GM13976 (cell line): ENCODE data around the gene CDK18.

Source experiments
- DNase-seq: peaks from one replicate; pipeline ENCODE4 v3.0.0; 2012; ENCODE audit warnings: low spot score
- in situ Hi-C: fragments of 300-500 bp; cut with MboI; formaldehyde crosslinking; loops from one replicate; pipeline ENCODE4 v1.12.0; 2022; ENCODE audit warnings: low sequenced_read_pairs, mixed read lengths, inconsistent platforms; ENCODE audit not compliant: unreplicated experiment
- TF ChIP-seq, protein P1 (sequence below): IDR thresholded peaks from 2 replicates; pipeline ENCODE4 v1.5.1; 2012; ENCODE audit warnings: borderline replicate concordance, mild to moderate bottlenecking; ENCODE audit not compliant: insufficient read depth; ENCODE audit errors: extremely low read depth, missing control alignments, control extremely low read depth

The CDK18 gene

DNA sequence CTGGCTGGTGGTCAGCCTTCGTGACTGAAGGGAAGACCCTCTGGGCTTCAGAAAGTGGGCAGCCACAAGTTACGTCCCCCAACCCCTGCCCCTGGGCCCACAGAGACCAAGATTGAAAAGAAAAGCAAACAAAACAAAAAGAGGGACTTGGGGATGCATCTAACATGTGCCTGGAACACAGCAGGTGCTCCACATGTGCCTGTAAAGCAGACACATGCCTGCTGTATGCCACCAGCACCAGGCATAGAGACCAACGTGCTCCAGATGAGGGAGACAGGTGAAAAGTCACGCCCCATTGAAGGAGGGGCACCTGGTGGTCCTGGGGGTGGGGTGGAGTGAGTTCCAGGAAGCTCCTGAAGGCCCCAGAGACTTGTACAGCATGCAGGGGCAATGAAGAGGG is 11.9 kb downstream of the CDK18 start:
- TF ChIP-seq, protein P1, sequence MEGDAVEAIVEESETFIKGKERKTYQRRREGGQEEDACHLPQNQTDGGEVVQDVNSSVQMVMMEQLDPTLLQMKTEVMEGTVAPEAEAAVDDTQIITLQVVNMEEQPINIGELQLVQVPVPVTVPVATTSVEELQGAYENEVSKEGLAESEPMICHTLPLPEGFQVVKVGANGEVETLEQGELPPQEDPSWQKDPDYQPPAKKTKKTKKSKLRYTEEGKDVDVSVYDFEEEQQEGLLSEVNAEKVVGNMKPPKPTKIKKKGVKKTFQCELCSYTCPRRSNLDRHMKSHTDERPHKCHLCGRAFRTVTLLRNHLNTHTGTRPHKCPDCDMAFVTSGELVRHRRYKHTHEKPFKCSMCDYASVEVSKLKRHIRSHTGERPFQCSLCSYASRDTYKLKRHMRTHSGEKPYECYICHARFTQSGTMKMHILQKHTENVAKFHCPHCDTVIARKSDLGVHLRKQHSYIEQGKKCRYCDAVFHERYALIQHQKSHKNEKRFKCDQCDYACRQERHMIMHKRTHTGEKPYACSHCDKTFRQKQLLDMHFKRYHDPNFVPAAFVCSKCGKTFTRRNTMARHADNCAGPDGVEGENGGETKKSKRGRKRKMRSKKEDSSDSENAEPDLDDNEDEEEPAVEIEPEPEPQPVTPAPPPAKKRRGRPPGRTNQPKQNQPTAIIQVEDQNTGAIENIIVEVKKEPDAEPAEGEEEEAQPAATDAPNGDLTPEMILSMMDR, result no peak
- DNase-seq, result no peak
- in situ Hi-C loops, result no loop called here

DNA sequence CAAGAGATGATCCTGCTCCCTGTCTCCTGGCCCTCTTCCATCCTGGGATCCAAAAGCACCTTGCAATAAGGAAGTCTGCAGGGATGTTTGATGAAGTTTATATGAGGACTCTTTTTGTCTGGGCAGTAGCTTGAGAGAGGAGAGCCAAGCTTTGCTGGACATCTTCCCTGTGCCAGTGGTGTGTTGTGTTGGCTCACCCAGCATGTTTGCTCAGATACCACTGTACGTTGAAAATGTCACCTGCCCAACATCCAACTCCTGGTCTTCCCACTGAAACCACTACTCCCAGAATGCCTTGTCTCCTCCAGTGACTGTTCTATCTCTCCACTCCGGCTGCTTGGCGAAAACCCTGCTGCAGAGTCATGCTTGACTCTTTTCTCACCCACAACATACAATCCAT is 12.8 kb downstream of the CDK18 start:
- DNase-seq, result no peak
- TF ChIP-seq, protein P1, result no peak
- in situ Hi-C loops, result no loop called here

DNA sequence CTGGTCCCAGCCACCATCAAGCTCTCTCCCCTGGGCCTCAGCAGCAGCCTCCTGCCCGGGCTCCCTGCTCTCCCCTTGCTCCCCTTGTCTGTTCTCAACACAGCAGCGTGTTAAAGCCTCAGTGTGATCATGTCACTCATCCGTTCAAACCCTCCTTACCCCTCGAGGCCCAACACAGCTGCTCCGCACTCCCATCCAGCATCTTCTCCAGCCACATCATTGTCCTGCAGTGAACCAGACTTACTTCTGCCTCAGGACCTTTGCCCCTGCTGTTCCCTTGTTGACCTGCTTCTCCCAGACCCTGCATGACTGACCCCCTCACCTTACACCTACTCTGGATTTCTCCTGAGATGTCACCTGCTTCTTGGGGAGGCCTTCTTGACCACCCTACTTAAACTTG is 13.3 kb downstream of the CDK18 start:
- DNase-seq, result no peak
- TF ChIP-seq, protein P1, result no peak
- in situ Hi-C loops, result no loop called here

DNA sequence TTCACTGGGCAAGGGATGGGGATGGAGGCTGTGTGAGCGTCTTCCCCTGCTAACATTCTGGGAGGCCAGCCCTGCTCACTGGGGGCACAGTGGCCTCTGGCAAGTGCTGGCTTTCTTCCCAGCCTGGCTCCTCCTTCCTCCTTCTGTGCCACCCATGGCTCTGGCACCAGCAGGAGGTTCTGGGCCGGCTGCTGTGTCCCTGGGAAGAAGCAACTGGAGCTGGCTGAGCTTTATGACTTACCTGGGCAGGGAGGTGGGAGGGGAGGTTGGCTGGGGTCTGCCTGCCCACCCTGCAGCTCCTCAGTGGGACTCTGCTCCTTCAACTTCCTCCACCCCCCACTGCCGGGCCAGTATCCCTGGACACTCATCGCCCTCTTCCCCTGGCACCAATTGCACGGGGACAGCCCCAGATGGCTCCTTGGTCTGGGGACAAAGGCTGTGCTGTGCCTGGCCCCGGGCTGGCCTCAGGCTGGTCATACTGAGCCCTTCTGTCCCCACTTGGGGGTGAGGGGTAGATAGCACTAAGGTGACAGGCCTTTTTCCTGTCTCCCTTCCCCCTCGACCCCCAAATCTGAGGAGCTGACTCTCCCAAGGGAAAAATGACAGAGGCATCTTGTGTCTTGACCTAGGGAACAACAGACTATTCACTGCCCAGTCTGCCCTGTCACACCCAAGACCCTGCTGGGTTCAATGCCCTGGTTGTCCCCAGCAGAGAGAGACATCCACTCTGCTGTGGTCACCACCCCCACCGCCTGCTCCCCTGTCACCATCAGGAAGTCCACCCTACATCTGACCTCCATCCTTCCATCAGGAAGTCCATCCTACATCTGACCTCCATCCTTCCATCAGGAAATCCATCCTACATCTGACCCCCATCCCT is 14.4 kb downstream of the CDK18 start:
- in situ Hi-C loops, result no loop called here
- DNase-seq, result no peak
- TF ChIP-seq, protein P1, result no peak

DNA sequence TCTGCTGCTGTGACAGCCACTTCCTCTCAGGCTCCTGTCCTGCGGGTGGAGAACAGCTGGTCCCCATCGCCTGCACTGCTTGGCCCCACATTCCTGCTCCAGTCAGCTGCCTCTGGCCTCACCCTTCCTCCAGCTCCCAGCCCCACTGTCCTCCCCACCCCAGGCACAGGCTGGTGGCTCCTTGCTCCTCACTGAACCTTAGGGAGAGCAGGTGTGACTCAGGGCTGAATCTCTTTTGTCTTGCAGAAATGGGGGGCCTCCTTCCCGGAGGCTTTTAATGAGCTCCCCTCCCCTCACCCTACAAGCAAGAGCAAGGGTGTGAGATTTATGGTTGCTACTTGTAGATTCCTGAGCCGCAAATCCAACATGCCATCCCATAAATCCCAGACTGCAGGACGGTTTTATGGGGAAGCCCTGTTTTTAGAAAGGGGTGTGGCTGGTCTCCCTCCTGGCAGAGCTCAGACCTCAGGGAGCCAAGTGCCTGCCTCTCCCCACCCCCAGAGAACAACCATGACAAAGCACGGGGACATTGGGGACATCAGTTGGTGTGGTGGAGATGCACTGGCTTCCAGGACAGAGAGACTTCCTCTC is 15.2 kb downstream of the CDK18 start:
- no peak for DNase-seq
- TF ChIP-seq, protein P1, result no peak
- in situ Hi-C loops, result loop anchor here (10.0 kb wide), 1 partner anchor 125 kb away; no protein-coding TSS in a partner anchor

DNA sequence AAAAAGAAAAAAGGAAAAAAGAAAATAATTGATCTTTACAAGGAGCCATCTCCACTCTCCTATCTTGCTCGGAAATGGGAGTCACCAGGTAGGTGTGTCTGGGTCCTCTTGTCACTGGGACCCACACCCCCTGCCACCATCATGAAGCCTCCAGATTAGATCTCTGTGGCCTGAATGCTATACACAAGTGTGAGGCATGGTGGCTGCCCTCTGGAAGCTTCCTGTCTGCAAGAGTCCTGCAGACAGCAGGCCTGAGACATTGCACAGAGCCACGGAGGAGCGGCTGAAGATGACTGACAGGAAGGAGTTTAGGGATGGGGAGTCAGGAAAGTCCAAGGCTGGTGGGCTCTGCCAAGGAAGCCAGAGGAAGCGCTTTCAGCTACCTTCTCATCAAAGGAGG is 16.2 kb downstream of the CDK18 start:
- in situ Hi-C loops, result loop anchor here (10.0 kb wide), 1 partner anchor 124 kb away; no protein-coding TSS in a partner anchor
- TF ChIP-seq, protein P1, result no peak
- DNase-seq, result no peak
